Activated CD4-positive, alpha-beta T cell treated with anti-CD3 and anti-CD28 coated beads, Interleukin-2, amount 50 U/mL, for 24 hours (primary cell): ENCODE data around the gene MICAL2.
"Not testable (repeated sequence)": the region's sequence is repeated elsewhere in the genome, so short reads cannot be mapped to it uniquely, and the experiment has no call there.

Source experiments
- DNase-seq, 2 donors: peaks; one replicate each; pipeline ENCODE4 v3.0.0-alpha.2; 2020; ENCODE audit warnings: low read depth in 1 of 2, low spot score in 1 of 2

The MICAL2 gene

GRCh38 chr11:12131943-12132789 is 21.8 kb downstream of the MICAL2 start:
- DNase-seq = no peak

- no peak for DNase-seq
These were observed 22.4 kb downstream of the MICAL2 start for GRCh38 chr11:12132790-12133145.

- DNase-seq = no peak
These were observed 23.3 kb downstream of the MICAL2 start for GRCh38 chr11:12133547-12134235.

GRCh38 chr11:12134236-12134585 is 23.8 kb downstream of the MICAL2 start:
- no peak for DNase-seq

GRCh38 chr11:12135185-12135584 is 24.8 kb downstream of the MICAL2 start:
- DNase-seq = no peak

GRCh38 chr11:12137005-12137690 is 26.8 kb downstream of the MICAL2 start:
- no peak for DNase-seq

GRCh38 chr11:12137938-12138731 is 27.7 kb downstream of the MICAL2 start:
- DNase-seq = no peak

- DNase-seq = no peak
These were observed 28.9 kb downstream of the MICAL2 start for GRCh38 chr11:12139144-12139881.

GRCh38 chr11:12140186-12140793 is 29.9 kb downstream of the MICAL2 start:
- no peak for DNase-seq

- DNase-seq = no peak
These were observed 30.9 kb downstream of the MICAL2 start for GRCh38 chr11:12141283-12141682.

GRCh38 chr11:12142176-12142575 is 31.8 kb downstream of the MICAL2 start:
- no peak for DNase-seq

- no peak for DNase-seq
These were observed 32.5 kb downstream of the MICAL2 start for GRCh38 chr11:12142909-12143308.

- DNase-seq = no peak
These were observed 33.3 kb downstream of the MICAL2 start for GRCh38 chr11:12143461-12144258.

GRCh38 chr11:12144330-12145174 is 34.2 kb downstream of the MICAL2 start:
- no peak for DNase-seq

- not testable (repeated sequence) for DNase-seq
These were observed 36.3 kb downstream of the MICAL2 start for GRCh38 chr11:12146678-12147077.

GRCh38 chr11:12147827-12148226 is 37.4 kb downstream of the MICAL2 start:
- no peak for DNase-seq

GRCh38 chr11:12148466-12148865 is 38.1 kb downstream of the MICAL2 start:
- no peak for DNase-seq

GRCh38 chr11:12148882-12149281 is 38.5 kb downstream of the MICAL2 start:
- DNase-seq = no peak
